Cerebellar cortex (tissue), 1 donor: ENCODE results near the gene BICD1.
"Not testable (repeated sequence)": the region's sequence is repeated elsewhere in the genome, so short reads cannot be mapped to it uniquely, and the experiment has no call there.

Source experiments
- DNase-seq: peaks from one replicate; pipeline ENCODE4 v3.0.0-alpha.2; 2015; ENCODE audit warnings: low spot score

BICD1 gene

GRCh38 chr12:32106517-32107358 is at the start of gene BICD1:
Gene BICD1 (plus strand): TSS chr12:32106847. CDS start chr12:32107332, 485 bp downstream.
- DNase-seq, result peak; percentile 86

DNA sequence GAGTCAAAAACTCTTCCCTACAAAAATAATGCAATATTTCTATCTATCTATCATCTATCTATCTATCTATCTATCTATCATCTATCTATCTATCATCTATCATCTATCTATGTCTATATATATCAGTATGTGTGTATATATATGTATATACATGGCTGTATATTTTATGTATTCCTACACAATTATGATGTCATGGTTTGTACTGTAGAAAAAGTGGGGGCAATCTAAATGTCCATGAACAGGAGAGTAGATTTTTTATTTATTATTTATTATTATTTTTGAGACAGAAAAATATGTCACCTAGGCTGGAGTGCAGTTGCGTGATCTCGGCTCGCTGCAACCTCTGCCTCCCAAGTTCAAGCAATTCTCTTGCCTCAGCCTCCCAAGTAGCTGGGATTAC is 45.6 kb upstream of the BICD1 start:
- DNase-seq, result no peak

GRCh38 chr12:32062881-32063280 is 43.8 kb upstream of the BICD1 start:
- no peak for DNase-seq

- DNase-seq, result no peak
These were observed 42.9 kb upstream of the BICD1 start for GRCh38 chr12:32063796-32064195.

DNA sequence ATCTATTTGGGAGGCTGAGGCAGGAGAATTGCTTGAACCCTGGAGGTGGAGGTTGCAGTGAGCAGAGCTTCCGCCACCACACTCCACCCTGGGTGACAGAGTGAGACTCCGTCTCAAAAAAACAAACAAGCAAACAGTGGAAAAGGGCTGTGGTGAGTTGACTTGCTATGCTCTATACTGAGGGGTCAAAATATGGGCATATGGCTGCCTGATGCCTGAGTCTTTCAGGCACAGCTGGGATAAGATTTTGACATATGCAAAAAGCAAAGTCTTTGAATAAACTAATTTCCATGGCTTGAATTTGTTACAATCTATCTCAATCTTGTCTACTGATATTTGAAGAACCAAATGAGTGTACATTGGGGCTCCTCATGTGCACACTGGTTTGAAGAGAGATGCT is 40.4 kb upstream of the BICD1 start:
- DNase-seq, result no peak

- DNase-seq, result no peak
These were observed 37.6 kb upstream of the BICD1 start for GRCh38 chr12:32069071-32069470.

GRCh38 chr12:32069731-32070130 is 36.9 kb upstream of the BICD1 start:
- DNase-seq, result no peak

GRCh38 chr12:32070370-32070769 is 36.3 kb upstream of the BICD1 start:
- no peak for DNase-seq

GRCh38 chr12:32072102-32072501 is 34.5 kb upstream of the BICD1 start:
- DNase-seq, result no peak

DNA sequence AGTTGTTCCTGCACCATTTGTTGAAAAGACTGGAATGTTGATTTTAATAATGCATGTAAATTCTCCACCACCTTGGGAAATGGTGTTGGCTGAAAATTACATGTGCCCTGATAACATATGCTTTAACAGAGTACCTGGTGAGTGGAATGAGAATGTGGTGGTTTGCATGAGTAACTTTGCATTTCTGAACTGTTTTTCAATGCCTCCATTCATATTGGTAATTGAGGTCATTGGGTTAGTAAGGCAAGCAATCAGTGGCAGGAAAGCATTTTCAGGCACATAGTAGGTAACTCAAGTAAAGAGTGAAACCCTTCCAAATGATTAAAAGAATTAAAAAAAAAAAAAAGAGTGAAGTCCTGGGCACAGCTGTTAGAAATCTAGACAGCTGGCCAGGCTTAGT is 32.2 kb upstream of the BICD1 start:
- no peak for DNase-seq

DNA sequence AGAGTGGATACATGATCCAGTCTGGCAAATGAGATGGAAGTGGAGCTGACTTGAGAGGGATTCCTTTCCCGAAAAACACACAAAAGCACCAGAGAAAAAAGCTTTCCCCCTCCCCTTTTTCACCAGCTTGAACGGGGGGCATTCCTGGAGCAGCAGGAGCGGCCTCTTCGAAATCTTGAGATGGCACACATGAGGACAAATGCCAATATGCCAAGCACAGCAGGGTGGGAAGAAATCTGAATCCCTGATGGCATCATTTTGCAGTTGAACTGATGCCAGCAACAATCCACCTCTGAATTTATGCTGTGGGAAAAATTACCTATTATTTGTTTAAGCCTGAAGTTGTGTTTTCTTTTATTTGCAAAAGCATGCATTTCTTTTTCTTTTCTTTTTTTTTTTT is 29.7 kb upstream of the BICD1 start:
- DNase-seq, result peak; percentile 34

- DNase-seq, result peak; percentile 34
These were observed 26.2 kb upstream of the BICD1 start for GRCh38 chr12:32080435-32080834.

DNA sequence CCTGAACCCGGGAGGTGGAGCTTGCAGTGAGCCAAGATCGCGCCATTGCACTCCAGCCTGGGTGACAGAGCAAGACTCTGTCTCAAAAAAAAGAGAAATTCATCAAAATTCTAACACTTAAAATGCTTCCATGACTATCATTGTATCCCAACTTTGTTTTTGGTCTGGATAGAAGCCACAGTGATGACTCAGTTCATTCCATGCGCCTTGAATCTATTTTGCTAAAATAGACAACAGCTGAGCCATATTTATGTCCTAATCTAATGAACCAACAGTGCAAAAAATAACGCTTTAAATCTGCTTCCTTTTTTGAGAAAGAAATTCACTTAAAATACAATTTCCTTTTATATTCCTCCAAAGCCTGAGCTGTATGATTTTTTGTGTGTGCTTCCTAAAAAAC is 23.2 kb upstream of the BICD1 start:
- no peak for DNase-seq

- no peak for DNase-seq
These were observed 22.5 kb upstream of the BICD1 start for GRCh38 chr12:32084017-32084688.

DNA sequence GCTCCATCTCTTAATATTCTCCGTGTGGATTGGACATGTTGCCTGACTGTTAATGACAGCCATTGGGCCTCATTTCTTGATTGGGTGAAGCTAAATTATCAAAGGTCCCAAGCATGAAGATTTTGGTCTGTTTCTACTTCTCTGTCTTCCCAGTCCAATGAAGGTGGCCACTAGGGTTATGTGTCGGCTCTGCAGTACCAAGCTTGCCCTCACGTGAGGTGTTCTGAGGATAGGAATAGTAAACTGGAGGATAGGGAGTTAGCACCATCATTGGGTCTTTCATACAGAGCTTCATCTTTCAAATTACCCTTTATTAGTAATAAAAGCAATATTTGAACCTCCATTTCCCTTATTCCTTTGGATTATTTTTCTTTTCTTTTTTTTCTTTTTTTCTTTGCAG is 21.9 kb upstream of the BICD1 start:
- no peak for DNase-seq

- no peak for DNase-seq
These were observed 19.3 kb upstream of the BICD1 start for GRCh38 chr12:32087306-32087705.

GRCh38 chr12:32089156-32089555 is 17.5 kb upstream of the BICD1 start:
- DNase-seq, result no peak

- DNase-seq, result peak; percentile 32
These were observed 17.1 kb upstream of the BICD1 start for GRCh38 chr12:32089586-32089985.

DNA sequence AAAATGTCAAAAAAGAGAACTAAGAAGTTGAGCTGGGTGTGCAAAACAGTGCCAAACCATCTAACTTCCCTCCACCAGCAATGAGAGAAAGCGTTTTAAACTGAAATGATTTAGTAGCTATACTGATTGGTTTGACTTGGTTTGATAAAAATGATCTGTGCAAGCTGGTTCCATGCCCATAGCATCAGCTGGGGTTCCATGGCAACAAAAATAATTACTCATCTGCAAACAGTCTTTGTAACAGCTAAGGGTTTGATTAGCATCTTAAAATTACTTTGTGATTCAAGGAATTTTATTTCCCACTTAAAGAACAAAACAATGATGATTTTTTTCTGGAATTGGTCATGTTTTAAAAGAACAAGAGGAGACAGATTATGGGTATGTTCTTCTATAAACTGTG is 15.0 kb upstream of the BICD1 start:
- no peak for DNase-seq

- no peak for DNase-seq
These were observed 8.5 kb upstream of the BICD1 start for GRCh38 chr12:32098112-32098511.

DNA sequence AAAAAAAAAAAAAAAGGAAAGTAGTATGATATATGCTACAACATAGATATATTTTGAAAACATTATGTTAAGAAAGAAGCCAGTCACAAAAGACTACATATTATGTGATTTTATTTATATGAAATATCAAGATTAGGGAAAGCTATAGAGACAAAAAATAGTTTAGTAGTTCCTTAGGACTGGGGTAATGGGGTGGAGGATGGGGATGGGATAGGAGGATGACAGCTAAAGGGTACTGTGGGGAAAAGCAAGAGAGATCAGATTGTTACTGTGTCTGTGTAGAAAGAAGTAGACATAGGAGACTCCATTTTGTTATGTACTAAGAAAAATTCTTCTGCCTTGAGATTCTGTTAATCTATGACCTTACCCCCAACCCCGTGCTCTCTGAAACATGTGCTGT is 7.4 kb upstream of the BICD1 start:
- not testable (repeated sequence) for DNase-seq

DNA sequence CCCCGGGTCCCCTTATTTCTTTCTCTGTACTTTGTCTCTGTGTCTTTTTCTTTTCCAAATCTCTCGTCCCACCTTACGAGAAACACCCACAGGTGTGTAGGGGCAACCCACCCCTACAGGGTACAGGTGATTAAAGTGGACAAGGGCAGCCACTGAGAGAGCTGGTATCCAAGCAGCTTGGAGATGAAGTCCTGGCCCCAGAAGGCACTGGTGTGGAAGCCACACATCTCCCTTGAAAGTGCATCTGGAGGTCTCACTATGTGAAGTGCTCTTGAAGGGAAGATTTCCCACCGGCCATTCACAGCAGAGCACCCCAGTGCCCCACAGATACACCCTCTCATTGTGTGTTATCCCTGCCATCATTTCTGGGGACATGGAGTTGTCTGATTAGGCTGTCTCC is 6.3 kb upstream of the BICD1 start:
- no peak for DNase-seq

- DNase-seq, result no peak
These were observed 5.8 kb upstream of the BICD1 start for GRCh38 chr12:32100888-32101287.

DNA sequence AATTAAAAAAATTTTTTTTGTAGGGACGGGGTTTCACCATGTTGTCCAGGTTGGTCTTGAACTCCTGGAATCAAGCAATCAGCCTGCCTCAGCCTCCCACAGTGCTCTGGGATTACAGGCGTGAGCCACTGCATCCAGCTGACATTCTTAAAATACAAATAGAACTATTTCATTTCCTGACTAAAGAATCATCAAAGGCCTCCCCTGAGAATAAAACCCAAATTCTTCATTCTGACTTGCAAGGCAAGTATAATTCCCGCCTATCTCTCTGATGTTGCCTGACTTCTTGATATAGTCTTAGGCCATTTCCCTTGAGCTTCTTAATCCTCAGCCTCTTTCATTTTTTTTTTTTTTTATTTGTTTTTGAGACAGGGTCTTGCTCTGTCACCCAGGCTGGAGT is 4.4 kb upstream of the BICD1 start:
- no peak for DNase-seq
